HG02943 (cell line): ENCODE measurements around the gene BCKDHB.
"Not testable (repeated sequence)": the region's sequence is repeated elsewhere in the genome, so short reads cannot be mapped to it uniquely, and the experiment has no call there.

ENCODE experiments used
- ATAC-seq: cut with Tn5 transposase; IDR thresholded peaks from one replicate; pipeline ENCODE4 v1.9.1; 2021; ENCODE audit warnings: mild to moderate bottlenecking, low read depth, moderate library complexity; ENCODE audit not compliant: unreplicated experiment

BCKDHB gene

DNA sequence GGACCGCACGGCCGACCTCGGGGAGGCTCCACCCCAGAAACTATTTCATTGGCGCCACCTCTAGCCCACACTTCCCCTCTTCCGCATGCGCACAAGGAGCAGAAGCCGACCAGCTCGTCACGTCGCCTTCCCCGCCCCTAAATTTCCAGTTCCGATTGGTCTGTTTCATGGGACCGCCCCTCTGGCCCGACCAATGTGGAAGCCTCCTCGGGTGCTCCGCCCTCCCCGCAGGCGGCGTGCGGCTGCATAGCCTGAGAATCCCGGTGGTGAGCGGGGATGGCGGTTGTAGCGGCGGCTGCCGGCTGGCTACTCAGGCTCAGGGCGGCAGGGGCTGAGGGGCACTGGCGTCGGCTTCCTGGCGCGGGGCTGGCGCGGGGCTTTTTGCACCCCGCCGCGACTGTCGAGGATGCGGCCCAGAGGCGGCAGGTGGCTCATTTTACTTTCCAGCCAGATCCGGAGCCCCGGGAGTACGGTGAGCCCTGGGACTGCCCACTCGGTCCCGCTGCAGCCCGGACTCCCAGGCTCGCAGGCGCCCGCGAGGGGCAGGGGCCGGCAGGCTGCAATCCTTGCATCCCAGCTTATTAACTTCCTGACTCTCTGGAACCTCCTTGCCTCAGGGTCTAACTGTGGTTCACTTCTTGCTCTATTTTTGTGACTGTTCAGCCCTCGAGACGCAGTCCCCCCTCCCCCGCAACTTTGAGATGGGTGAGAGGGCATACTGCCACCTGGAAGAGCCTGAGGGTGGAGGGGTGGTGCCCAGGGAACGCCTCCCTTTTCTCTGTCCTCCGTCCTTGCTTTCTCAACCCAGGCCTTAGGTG, at the start of gene BCKDHB:
TSS of gene BCKDHB (plus strand) at position 254 of the 818 bp plus-strand sequence. CDS start at position 277, 23 bp downstream.
- ATAC-seq = peak; percentile 99

DNA sequence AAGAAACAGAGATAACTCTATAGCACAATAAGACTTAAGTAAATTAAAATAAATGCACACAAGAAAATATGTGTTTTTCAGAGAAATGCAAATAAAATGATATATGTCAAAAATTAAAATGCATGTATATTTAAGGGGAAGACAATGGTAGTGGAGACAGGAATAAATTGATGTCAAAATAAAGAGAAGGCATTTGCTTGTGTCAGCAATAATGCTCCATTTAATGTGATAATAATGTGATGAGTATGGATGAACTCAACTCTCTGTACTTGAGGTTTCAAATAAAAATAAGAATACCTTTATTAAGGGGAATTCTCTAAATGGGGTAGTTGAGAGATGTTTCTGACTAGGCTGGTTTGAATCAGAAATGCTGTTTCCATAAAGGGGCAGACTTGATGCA, 45.7 kb upstream of the BCKDHB start:
- no peak for ATAC-seq

DNA sequence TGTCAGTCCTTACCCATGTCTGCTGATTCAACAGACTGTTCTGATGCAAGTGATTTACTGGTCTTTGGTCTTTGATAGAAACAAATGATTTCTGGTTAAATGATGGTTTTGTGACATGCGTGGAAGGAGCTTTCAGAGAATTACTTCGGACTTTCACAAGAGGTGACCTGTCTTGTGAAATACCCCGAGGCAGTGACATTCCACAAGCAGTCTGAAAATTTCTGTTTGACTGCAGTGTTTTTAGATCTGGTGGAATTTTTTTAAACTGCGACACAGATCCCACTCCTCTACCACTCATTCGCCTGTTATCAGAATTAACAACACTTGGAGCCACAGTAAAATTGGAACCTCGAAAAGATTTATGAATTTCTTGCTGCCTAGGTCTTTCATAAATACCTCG, 38.3 kb upstream of the BCKDHB start:
- not testable (repeated sequence) for ATAC-seq

GRCh38 chr6:80070431-80070830, 36.0 kb upstream of the BCKDHB start:
- not testable (repeated sequence) for ATAC-seq

GRCh38 chr6:80077067-80077466, 29.4 kb upstream of the BCKDHB start:
- no peak for ATAC-seq

DNA sequence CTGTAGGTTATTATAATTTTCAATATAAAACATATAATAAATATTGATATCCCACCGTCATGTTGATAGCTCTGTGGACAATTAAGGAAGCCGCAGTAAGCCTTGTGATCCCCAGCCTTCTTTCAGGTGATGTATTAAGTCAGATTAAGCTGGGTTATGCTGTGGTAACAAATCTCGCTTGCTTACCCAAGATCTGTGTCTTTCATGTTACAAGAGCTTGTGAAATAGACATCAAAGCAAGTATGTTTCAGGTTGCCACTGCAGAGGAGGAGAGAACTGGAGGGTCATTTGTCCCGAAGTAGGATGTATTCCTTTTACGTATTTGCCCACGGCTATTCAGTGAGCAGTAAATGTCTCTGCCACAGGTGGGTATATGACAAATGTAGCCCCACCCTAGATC, 17.8 kb upstream of the BCKDHB start:
- no peak for ATAC-seq

GRCh38 chr6:80091506-80091905, 15.0 kb upstream of the BCKDHB start:
- no peak for ATAC-seq

GRCh38 chr6:80094017-80094416, 12.5 kb upstream of the BCKDHB start:
- ATAC-seq = no peak

- no peak for ATAC-seq
Measured at GRCh38 chr6:80095600-80095999, 10.9 kb upstream of the BCKDHB start.

DNA sequence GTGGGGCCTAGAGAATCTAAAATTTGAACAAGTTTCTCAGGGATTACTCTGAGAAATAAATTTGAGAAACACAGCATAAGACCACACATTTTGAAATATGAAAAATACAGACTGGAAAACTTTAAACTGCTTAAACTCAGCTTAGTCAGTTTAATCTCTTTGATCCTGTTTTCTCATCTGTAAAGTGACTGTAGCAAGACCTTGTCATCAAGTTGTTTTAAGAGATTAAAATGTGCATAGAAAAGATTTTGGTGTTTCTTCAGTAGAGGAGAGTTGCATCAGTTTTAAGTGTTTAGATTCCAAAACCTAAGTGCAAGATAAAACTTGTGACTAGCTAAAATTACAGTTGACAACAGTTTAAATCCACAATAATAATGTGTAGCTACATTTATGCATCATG, 8.1 kb upstream of the BCKDHB start:
- no peak for ATAC-seq

- no peak for ATAC-seq
Measured at GRCh38 chr6:80104520-80104919, 2.0 kb upstream of the BCKDHB start.

GRCh38 chr6:80105972-80106417, 476 bp upstream of the BCKDHB start:
- ATAC-seq = no peak

GRCh38 chr6:80122576-80122975, 16.1 kb downstream of the BCKDHB start:
- not testable (repeated sequence) for ATAC-seq

GRCh38 chr6:80126657-80127345, 20.3 kb downstream of the BCKDHB start:
- ATAC-seq = no peak

DNA sequence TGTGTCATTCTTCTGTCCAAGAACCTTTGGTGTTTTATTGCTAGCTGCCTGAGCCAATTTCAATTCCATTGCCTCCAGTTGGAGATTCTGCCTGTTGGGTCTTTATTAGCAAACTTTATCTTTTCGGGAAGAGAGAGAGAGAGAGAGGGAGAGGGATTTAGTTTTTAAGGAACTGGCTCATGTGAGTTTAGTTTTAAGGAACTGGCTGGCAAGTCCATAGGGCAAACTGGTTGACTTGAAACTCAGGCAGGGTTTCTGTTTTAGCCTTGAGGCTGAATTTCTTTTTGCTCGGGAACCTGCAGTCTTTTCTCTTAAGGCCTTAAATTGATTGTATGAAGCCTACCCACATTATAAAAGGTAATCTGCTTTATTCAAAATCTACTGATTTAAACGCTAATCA, 23.0 kb downstream of the BCKDHB start:
- ATAC-seq = no peak

DNA sequence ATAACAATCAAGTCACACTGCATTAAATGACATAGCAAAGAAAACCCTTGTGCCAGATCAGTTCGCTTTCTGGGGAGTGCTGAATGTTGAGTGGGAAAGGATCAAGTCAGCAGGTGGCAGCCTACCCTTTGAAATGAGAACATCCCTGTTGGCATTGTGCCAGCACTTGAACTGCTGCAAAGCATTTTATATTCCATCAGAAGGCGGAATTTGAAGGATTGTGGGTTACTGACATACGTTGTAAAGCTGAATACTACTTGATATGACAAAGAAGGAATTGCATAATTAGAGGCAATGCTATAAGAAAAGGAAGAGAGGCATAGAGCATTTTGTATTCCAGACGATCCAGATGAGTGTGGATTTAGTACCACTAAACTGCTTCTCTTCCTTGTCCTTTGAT, 26.5 kb downstream of the BCKDHB start:
- ATAC-seq = no peak

GRCh38 chr6:80134065-80134464, 27.6 kb downstream of the BCKDHB start:
- ATAC-seq = no peak

DNA sequence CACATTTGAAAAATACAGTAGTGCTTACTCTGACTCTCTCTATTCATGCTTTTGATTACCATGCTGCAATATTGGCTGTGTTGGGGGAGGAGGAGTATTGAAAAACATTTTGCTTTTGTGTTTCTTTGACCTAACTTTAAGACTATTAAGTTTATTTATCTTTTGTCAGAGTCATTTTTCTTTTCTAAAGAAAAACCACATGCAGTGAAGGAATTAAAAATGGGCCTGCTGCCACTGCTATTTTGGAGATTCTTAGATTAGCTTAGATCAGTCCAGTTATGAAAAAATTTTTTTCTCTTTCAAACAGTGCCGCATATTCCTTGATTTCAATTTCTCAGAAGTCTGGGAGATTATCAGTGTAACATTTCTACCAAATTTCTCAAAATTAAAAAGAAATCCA, 36.1 kb downstream of the BCKDHB start:
- no peak for ATAC-seq

- ATAC-seq = no peak
Measured at GRCh38 chr6:80143419-80143937, 37.0 kb downstream of the BCKDHB start.

DNA sequence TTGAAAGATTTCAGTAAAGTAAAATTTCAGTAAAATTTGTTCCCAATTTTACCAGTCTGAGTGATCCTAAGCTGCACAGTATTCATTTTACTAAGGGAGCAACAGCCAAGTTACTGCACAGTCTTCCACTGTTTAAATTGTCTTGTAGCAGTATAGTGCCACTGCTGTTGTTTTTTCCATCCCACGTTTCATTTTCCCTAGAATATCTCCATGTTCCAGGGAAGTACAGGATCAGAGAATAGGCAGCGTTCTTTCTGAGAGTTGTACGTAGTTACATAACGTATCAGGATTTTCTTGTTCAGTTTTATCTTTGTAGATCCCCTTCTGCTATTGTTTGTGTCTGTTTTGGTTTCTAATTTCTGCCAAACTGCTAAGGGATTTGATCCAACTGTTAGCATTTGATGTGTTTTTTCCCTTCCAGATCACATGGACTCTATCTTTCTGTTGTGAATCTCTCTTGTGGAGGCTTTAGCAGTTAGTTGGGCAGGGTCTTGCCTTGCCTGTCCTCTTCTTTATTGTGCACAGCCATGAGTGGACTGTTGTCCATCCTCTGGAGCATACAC, 38.4 kb downstream of the BCKDHB start:
- ATAC-seq = no peak

- ATAC-seq = peak; percentile 78
Measured at GRCh38 chr6:80145509-80145908, 39.0 kb downstream of the BCKDHB start.
